Measurements from ENCODE around the gene GRID1. TPM values are rescaled to one million over a fixed set of nuclear protein-coding genes. Genes with fewer than 3 reads are reported as not detected.

The GRID1 gene
- total and polyA plus RNA-seq, 10 donors: 0.06 to 0.42 (median 0.15) TPM; not detected in 4

DNA sequence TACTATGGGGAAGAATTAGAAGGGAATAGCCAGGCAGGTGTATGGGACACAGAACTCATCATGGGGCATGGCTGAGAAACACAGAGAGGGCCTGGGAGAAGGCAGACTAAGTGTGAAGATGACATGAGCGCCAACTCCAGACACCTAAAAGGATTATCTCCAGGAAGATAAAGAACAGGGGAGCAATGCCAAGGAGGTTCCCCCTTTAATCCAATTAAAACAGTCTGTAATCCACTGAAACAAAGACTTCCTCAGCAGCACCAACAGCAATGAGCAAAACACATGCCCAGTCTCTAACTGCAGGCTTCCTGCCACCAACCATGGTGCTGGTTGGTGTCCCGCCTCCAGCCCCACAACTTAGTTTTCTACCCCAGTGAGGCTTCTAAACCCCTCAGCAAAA is 108.9 kb downstream of the GRID1 start:
- intact Hi-C loops (cut with DNase I; ENCODE audit: low total_unique reads): no loop called here
- TF ChIP-seq POLR2AphosphoS5 (IDR thresholded peaks at IDR 0.05): no peak
- WGBS, 5 donors: 78 to 97% (median 84%) methylated on average over 2 of the region's 2 CpGs
- Histone ChIP-seq H3K4me1 (peaks cover 0 to 10% (median 0%) of the 10 kb centered on the region in 6 donors), H3K27ac (no peak overlapping the region), H3K36me3 (no peaks in the 10 kb centered on the region), H3K9me3 (peaks cover 0 to 4% (median 0%) of the 10 kb centered on the region in 8 donors), H3K27me3 (replicated peaks in 1 of 7) (peaks cover 0 to 42% (median 6%) of the 10 kb centered on the region in 7 donors), H3K4me3 (no peak overlapping the region)
- DNase-seq: no peak

DNA sequence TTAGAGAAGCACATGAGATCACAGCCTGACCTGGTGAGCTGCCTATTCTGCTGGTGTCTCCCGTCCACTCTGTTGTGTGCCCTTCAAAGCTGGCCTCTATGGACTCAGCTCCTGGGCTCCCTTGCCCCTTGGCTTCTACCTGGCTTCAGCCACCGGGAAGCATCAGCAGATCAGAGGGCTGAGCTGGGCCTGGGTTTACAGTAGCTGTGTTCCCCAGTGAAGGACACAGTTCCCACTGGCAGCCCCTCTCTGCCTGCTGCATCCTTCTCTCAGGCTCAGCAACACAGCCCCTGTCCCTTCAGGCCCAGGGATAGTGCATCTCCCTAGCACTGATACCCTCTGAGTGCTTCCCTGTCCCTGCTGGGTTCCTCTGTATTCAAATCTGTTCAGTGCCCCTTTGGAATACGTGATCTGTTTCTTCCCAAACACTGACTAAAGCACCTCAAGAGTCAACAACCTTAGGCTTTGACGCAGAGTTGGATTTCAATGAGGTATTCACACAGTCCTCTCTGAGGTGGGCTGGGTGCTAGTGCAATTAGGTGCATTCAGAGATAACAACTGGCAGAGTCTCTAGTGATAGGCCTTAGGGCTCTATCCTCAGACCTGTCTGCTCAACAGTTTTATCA is 109.8 kb downstream of the GRID1 start:
- intact Hi-C loops (cut with DNase I; ENCODE audit: low total_unique reads): no loop called here
- TF ChIP-seq POLR2A (IDR thresholded peaks at IDR 0.05) (no peak), POLR2AphosphoS5 (IDR thresholded peaks at IDR 0.05) (no peak)
- TF ChIP-seq, protein P1, sequence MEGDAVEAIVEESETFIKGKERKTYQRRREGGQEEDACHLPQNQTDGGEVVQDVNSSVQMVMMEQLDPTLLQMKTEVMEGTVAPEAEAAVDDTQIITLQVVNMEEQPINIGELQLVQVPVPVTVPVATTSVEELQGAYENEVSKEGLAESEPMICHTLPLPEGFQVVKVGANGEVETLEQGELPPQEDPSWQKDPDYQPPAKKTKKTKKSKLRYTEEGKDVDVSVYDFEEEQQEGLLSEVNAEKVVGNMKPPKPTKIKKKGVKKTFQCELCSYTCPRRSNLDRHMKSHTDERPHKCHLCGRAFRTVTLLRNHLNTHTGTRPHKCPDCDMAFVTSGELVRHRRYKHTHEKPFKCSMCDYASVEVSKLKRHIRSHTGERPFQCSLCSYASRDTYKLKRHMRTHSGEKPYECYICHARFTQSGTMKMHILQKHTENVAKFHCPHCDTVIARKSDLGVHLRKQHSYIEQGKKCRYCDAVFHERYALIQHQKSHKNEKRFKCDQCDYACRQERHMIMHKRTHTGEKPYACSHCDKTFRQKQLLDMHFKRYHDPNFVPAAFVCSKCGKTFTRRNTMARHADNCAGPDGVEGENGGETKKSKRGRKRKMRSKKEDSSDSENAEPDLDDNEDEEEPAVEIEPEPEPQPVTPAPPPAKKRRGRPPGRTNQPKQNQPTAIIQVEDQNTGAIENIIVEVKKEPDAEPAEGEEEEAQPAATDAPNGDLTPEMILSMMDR (IDR thresholded peaks at IDR 0.05 in 8 of 11, conservative IDR thresholded peaks at IDR 0.05 in 3 of 11): no peak
- Histone ChIP-seq H3K4me3 (no peak overlapping the region), H3K36me3 (no peaks in the 10 kb centered on the region), H3K4me1 (peaks cover 0 to 1% (median 0%) of the 10 kb centered on the region in 6 donors), H3K27ac (no peak overlapping the region), H3K9me3 (peaks cover 0 to 4% (median 0%) of the 10 kb centered on the region in 8 donors), H3K27me3 (replicated peaks in 1 of 7) (peaks cover 0 to 33% (median 0%) of the 10 kb centered on the region in 7 donors)
- DNase-seq: no peak
- WGBS, 5 donors: 79 to 89% (median 83%) methylated on average over 4 of the region's 4 CpGs

DNA sequence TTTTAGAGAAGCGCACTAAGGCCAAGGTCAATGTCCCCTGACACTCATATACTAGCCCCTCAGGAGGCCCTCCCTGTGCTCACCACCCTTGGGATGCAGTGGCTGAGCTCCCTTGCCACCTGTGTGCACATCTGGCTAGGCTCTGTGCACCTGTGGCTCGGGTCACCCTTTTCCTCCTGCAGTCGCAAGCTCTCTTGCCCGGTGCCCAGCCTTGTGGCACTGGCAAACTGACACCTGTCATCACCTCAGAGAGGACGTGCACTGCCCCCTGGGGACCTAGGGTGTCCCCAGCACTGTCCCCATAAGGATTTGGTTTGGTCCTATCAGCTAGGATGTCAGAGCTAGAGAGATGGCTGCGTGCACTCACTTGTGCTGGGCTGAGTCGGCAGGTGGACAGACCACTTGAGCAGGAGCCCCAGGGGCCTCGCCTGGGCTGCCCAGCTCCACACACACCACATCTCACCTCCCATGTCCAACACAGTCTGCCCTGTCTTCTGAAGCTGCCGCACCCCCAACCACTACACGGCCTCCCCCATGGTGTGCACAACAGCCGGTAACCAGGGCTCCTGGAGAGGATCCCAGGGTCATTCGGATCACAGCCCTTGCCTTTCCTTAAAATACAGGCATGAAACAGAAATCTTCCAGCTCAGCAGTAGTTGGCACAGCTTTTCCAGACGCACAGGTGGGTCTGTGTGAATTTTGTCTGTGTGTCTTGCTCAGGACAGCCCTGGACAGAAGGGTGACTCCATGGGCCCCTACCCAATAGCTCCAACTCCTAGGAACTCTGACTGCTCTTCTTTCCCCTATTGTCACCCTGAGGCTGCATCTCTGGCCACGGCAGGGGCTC is 111.0 kb downstream of the GRID1 start:
- no peak for TF ChIP-seq POLR2AphosphoS5 (IDR thresholded peaks at IDR 0.05)
- TF ChIP-seq, protein P1 (IDR thresholded peaks at IDR 0.05 in 8 of 11, conservative IDR thresholded peaks at IDR 0.05 in 3 of 11): no peak
- TF ChIP-seq POLR2A (IDR thresholded peaks at IDR 0.05): no peak
- 71 to 83% (median 79%) methylated on average over 12 to 14 of the region's 14 CpGs for WGBS, 5 donors
- no peak overlapping the region for H3K4me3 ChIP-seq
- H3K4me1 ChIP-seq: no peaks in the 10 kb centered on the region
- H3K27me3 ChIP-seq (replicated peaks in 1 of 7): peaks cover 0 to 21% (median 0%) of the 10 kb centered on the region in 7 donors
- no peaks in the 10 kb centered on the region for H3K36me3 ChIP-seq
- intact Hi-C loops (cut with DNase I; ENCODE audit: low total_unique reads): no loop called here
- H3K9me3 ChIP-seq: peaks cover 0 to 5% (median under 1%) of the 10 kb centered on the region in 8 donors
- DNase-seq: peak; percentile 45
- H3K27ac ChIP-seq: no peak overlapping the region

DNA sequence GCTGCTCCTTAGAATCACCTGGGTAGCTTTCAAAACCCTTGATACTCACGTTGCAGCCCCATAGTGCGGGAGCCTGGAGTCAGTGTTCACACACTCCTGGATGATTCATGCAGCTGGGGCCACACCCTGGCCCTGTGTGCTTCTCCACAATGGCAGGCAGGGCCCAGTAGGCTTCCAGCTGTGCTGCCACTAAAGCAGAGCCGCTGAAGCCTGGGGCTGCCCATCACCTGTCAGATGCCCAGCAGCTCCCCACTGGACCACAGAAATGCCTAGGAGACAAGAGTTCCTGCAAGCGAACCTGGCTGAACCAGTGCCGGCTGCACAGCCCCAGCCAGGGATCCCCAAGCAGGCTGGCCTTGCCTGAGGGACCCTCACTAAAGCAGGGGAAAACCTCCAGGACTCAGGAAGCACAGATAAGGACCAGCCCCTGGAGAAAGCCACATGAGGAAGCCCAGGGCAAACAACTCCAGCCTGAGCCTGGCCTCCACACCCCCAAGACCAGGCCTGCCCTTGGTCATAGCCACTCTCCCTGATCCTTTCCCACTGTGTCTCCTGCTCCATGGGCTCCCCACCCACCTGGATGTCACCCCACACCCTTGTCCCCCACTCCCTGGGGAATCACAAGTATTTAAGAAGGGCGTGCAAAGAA is 111.9 kb downstream of the GRID1 start:
- peaks cover 0 to 21% (median 0%) of the 10 kb centered on the region in 7 donors for H3K27me3 ChIP-seq (replicated peaks in 1 of 7)
- H3K36me3 ChIP-seq: no peaks in the 10 kb centered on the region
- H3K9me3 ChIP-seq: peaks cover 0 to 15% (median 10%) of the 10 kb centered on the region in 8 donors
- TF ChIP-seq POLR2A (IDR thresholded peaks at IDR 0.05): no peak
- TF ChIP-seq POLR2AphosphoS5 (IDR thresholded peaks at IDR 0.05): no peak
- TF ChIP-seq, protein P1 (IDR thresholded peaks at IDR 0.05 in 8 of 11, conservative IDR thresholded peaks at IDR 0.05 in 3 of 11): no peak
- H3K27ac ChIP-seq: no peak overlapping the region
- intact Hi-C loops (cut with DNase I; ENCODE audit: low total_unique reads): no loop called here
- WGBS, 5 donors: 58 to 68% (median 64%) methylated on average over 3 to 6 of the region's 6 CpGs
- no peaks in the 10 kb centered on the region for H3K4me1 ChIP-seq
- H3K4me3 ChIP-seq: no peak overlapping the region
- peak; percentile 64 for DNase-seq
